ENCODE data around the gene MOB1B. TPM values are rescaled to one million over a fixed set of nuclear protein-coding genes. Genes with fewer than 3 reads are reported as not detected.

The MOB1B gene
- total and polyA plus RNA-seq, 9 donors: 6.4 to 25.7 (median 17.6) TPM

- Histone ChIP-seq H3K9me3 (no peaks in the 10 kb centered on the region), H3K36me3 (no peaks in the 10 kb centered on the region), H3K27me3 (no peaks in the 10 kb centered on the region), H3K4me1 (ENCODE audit: insufficient read depth) (peaks cover 1% of the 10 kb centered on the region), H3K4me3 (no peak overlapping the region), H3K27ac (no peak overlapping the region)
- WGBS, 3 donors: 87 to 90% (median 88%) methylated on average over 5 of the region's 5 CpGs
- intact Hi-C loops (cut with DNase I): no loop called here
- no peak for DNase-seq
- TF ChIP-seq EP300 (IDR thresholded peaks at IDR 0.05): no peak
- no peak for TF ChIP-seq CTCF (IDR thresholded peaks at IDR 0.05)
- TF ChIP-seq POLR2A (IDR thresholded peaks at IDR 0.05): no peak
These were observed 46.6 kb downstream of the MOB1B start for GRCh38 chr4:70948665-70949260.

- H3K4me1 ChIP-seq (ENCODE audit: insufficient read depth): peaks cover 1% of the 10 kb centered on the region
- no peak for DNase-seq
- H3K4me3 ChIP-seq: no peak overlapping the region
- 96 to 97% (median 96%) methylated on average over 1 of the region's 1 CpG for WGBS, 3 donors
- intact Hi-C loops (cut with DNase I): no loop called here
- H3K9me3 ChIP-seq: no peaks in the 10 kb centered on the region
- H3K27ac ChIP-seq: no peak overlapping the region
- no peak for TF ChIP-seq CTCF (IDR thresholded peaks at IDR 0.05)
- TF ChIP-seq EP300 (IDR thresholded peaks at IDR 0.05): no peak
- H3K27me3 ChIP-seq: no peaks in the 10 kb centered on the region
- H3K36me3 ChIP-seq: no peaks in the 10 kb centered on the region
These were observed 51.9 kb downstream of the MOB1B start for GRCh38 chr4:70954032-70954431.

- no peaks in the 10 kb centered on the region for H3K27me3 ChIP-seq
- peaks cover 3% of the 10 kb centered on the region for H3K4me1 ChIP-seq (ENCODE audit: insufficient read depth)
- WGBS, 3 donors: 81 to 83% (median 81%) methylated on average over 5 of the region's 5 CpGs
- no peaks in the 10 kb centered on the region for H3K36me3 ChIP-seq
- intact Hi-C loops (cut with DNase I): no loop called here
- H3K4me3 ChIP-seq: no peak overlapping the region
- TF ChIP-seq POLR2A (IDR thresholded peaks at IDR 0.05): no peak
- no peak for TF ChIP-seq EP300 (IDR thresholded peaks at IDR 0.05)
- TF ChIP-seq CTCF (IDR thresholded peaks at IDR 0.05): no peak
- H3K9me3 ChIP-seq: no peaks in the 10 kb centered on the region
- H3K27ac ChIP-seq: no peak overlapping the region
- DNase-seq: no peak
These were observed 54.5 kb downstream of the MOB1B start for GRCh38 chr4:70956549-70957210.

GRCh38 chr4:70958681-70959080 lies 56.5 kb downstream of the MOB1B start:
- peaks cover 1% of the 10 kb centered on the region for H3K4me1 ChIP-seq (ENCODE audit: insufficient read depth)
- no peaks in the 10 kb centered on the region for H3K36me3 ChIP-seq
- no peak for TF ChIP-seq CTCF (IDR thresholded peaks at IDR 0.05)
- no peak for TF ChIP-seq EP300 (IDR thresholded peaks at IDR 0.05)
- TF ChIP-seq POLR2A (IDR thresholded peaks at IDR 0.05): no peak
- no peak overlapping the region for H3K4me3 ChIP-seq
- intact Hi-C loops (cut with DNase I): no loop called here
- 79 to 94% (median 79%) methylated on average over 3 of the region's 3 CpGs for WGBS, 3 donors
- no peaks in the 10 kb centered on the region for H3K9me3 ChIP-seq
- no peak for DNase-seq
- H3K27ac ChIP-seq: no peak overlapping the region
- H3K27me3 ChIP-seq: no peaks in the 10 kb centered on the region
